ENCODE data around the gene ADCY9. TPM values are rescaled to one million over a fixed set of nuclear protein-coding genes. Genes with fewer than 3 reads are reported as not detected.

ADCY9 gene
- total and polyA plus RNA-seq, 7 experiments from 2014 or later, result 0.46 to 14.3 (median 4.2) TPM

DNA sequence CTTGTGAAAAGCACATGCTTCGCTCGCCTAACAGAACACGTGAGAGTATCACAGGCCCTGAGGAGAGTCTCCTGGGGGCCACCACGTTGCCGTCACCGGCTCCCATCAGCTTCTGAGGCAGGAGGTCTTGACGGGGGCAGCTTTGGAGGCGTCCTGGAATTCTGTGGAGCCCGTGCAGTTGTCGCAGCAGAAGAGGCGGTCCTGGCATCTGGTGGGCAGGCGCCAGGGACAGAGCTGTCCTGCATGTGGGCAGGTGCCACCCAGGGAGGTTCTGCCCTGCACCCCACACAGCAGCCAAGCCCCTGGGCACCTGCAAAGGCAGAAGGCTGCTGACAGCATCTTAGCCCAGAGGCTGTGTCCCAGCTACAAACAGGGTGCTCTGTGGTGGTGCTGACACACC, 136.7 kb downstream of the ADCY9 start:
- Mint-ChIP-seq H3K27me3 (no peaks in the 10 kb centered on the region), H3K9me3 (no peaks in the 10 kb centered on the region), H3K4me1 (peaks cover 0 to 10% (median 6%) of the 10 kb centered on the region in 7 donors), H3K4me3 (no peak overlapping the region), H3K27ac (no peak overlapping the region), H3K36me3 (peaks cover 6 to 16% (median 9%) of the 10 kb centered on the region in 5 donors)
- intact Hi-C loops (cut with micrococcal nuclease), result no loop called here
- DNase-seq (no peak), ATAC-seq (no peak)
- Histone ChIP-seq H3K4me1 (ENCODE audit: control insufficient read depth in 2 of 2, insufficient read depth in 2 of 2, low read length in 2 of 2) (no peaks in the 10 kb centered on the region), H3K27ac (ENCODE audit: low read depth, low read length) (no peak overlapping the region), H3K9me3 (ENCODE audit: control insufficient read depth in 2 of 3, low read length in 3 of 3) (no peaks in the 10 kb centered on the region), H3K4me3 (ENCODE audit: low read length) (no peak overlapping the region), H3K27me3 (ENCODE audit: control insufficient read depth in 2 of 2, insufficient read depth in 2 of 2, low read length in 2 of 2) (no peaks in the 10 kb centered on the region), H3K36me3 (ENCODE audit: control insufficient read depth in 2 of 3, insufficient read depth in 3 of 3, low read length in 3 of 3) (peaks cover 0 to 6% (median 0%) of the 10 kb centered on the region in 3 experiments)
- POLR2A ChIA-PET, result no interaction called here
- CTCF ChIA-PET, result interaction anchor here (0.6 kb wide), 1 partner anchor 727 kb away, joined by 3 read pairs; no protein-coding TSS in a partner anchor

DNA sequence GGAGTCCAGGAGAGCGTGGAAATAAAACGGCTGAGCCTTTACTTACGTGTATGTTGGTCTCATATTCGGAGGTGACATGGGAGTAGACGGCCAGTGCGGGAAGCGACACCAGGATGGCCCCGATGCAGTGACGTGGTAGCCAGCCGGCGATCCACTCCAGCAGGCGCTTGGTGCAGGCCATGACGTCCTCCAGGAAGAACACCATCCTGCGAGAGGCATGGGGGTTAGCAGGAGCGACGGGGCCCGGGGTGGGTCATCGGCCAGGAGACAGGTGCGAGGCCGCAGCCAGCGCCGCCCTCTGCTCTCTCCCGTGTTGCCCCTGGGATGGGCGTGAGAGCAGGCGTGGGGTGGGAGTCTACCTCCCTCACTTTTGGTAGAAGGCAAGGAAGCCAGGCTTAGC, 137.2 kb downstream of the ADCY9 start:
- Histone ChIP-seq H3K4me1 (ENCODE audit: control insufficient read depth in 2 of 2, insufficient read depth in 2 of 2, low read length in 2 of 2) (no peaks in the 10 kb centered on the region), H3K36me3 (ENCODE audit: control insufficient read depth in 2 of 3, insufficient read depth in 3 of 3, low read length in 3 of 3) (peaks cover 0 to 6% (median 0%) of the 10 kb centered on the region in 3 experiments), H3K27me3 (ENCODE audit: control insufficient read depth in 2 of 2, insufficient read depth in 2 of 2, low read length in 2 of 2) (no peaks in the 10 kb centered on the region), H3K27ac (ENCODE audit: low read depth, low read length) (no peak overlapping the region), H3K9me3 (ENCODE audit: control insufficient read depth in 2 of 3, low read length in 3 of 3) (no peaks in the 10 kb centered on the region), H3K4me3 (ENCODE audit: low read length) (no peak overlapping the region)
- intact Hi-C loops (cut with micrococcal nuclease), result no loop called here
- Mint-ChIP-seq H3K27ac (no peak overlapping the region), H3K9me3 (no peaks in the 10 kb centered on the region), H3K4me1 (peaks cover 0 to 10% (median 6%) of the 10 kb centered on the region in 7 donors), H3K27me3 (no peaks in the 10 kb centered on the region), H3K36me3 (peaks cover 6 to 16% (median 9%) of the 10 kb centered on the region in 5 donors), H3K4me3 (no peak overlapping the region)
- POLR2A ChIA-PET, result no interaction called here
- no peak for ATAC-seq
- CTCF ChIA-PET, result interaction anchor here (0.6 kb wide), 1 partner anchor 728 kb away, joined by 3 read pairs; no protein-coding TSS in a partner anchor
- no peak for DNase-seq

DNA sequence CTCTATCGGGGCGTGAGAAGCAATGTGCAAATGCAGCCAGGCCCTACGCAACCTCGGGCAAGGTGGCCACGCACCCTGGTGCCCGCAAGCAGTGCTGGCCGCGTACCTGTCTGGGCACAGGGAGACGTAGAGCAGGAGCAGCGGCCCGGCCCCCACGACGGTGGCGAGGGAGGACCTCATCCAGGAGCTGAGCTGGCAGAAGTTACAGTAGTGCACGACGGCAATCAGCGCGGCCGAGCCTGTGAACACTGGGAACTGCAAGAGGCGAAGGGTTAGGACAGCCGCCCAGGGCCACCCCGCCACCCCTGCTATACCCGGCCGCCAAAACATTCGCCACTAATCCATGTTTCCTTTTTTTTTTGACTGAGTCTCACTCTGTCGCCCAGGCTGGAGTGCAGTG, 138.9 kb downstream of the ADCY9 start:
- H3K9me3 Mint-ChIP-seq, result no peaks in the 10 kb centered on the region
- no peaks in the 10 kb centered on the region for H3K27me3 ChIP-seq (ENCODE audit: control insufficient read depth in 2 of 2, insufficient read depth in 2 of 2, low read length in 2 of 2)
- H3K4me3 ChIP-seq (ENCODE audit: low read length), result no peak overlapping the region
- no peak overlapping the region for H3K4me3 Mint-ChIP-seq
- intact Hi-C loops (cut with micrococcal nuclease), result no loop called here
- no peak for ATAC-seq
- H3K9me3 ChIP-seq (ENCODE audit: control insufficient read depth in 2 of 3, low read length in 3 of 3), result no peaks in the 10 kb centered on the region
- ChIA-PET CTCF (no interaction called here), POLR2A (interaction anchor here (0.7 kb wide), 1 partner anchor 48 kb away, joined by 3 read pairs; no protein-coding TSS in a partner anchor)
- no peak for DNase-seq
- no peak overlapping the region for H3K27ac ChIP-seq (ENCODE audit: low read depth, low read length)
- peak overlapping the region in 1 of 9 donors; percentile 2 for H3K27ac Mint-ChIP-seq
- no peaks in the 10 kb centered on the region for H3K4me1 Mint-ChIP-seq
- H3K4me1 ChIP-seq (ENCODE audit: control insufficient read depth in 2 of 2, insufficient read depth in 2 of 2, low read length in 2 of 2), result no peaks in the 10 kb centered on the region
- H3K36me3 ChIP-seq (ENCODE audit: control insufficient read depth in 2 of 3, insufficient read depth in 3 of 3, low read length in 3 of 3), result peaks cover 0 to 6% (median 0%) of the 10 kb centered on the region in 3 experiments
- H3K36me3 Mint-ChIP-seq, result peaks cover 5 to 15% (median 6%) of the 10 kb centered on the region in 5 donors
- no peaks in the 10 kb centered on the region for H3K27me3 Mint-ChIP-seq

DNA sequence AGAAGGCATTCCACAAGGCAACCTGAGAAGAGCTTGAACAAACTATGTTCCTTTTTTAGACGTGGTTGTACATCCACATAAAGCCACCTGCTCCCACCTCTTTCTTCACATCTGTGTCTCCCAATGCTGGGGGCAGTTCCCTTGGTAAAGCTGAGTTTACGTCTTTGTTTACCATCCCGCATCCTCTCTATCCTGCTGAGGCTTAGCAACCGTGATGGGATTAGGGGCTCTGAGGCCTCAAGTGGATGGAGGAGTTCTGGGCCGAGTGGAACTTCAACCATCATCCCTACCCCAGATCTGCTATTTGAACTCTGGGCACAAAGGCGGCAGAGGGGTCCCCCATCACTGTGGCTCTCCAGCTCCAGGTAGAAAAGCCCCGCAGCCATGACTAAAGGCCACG, 141.5 kb downstream of the ADCY9 start:
- ChIA-PET CTCF (no interaction called here), POLR2A (no interaction called here)
- H3K4me3 ChIP-seq (ENCODE audit: low read length), result no peak overlapping the region
- ATAC-seq (no peak), DNase-seq (no peak)
- no peak overlapping the region for H3K27ac Mint-ChIP-seq
- H3K27me3 ChIP-seq (ENCODE audit: control insufficient read depth in 2 of 2, insufficient read depth in 2 of 2, low read length in 2 of 2), result no peaks in the 10 kb centered on the region
- H3K4me1 Mint-ChIP-seq, result no peaks in the 10 kb centered on the region
- no peaks in the 10 kb centered on the region for H3K4me1 ChIP-seq (ENCODE audit: control insufficient read depth in 2 of 2, insufficient read depth in 2 of 2, low read length in 2 of 2)
- intact Hi-C loops (cut with micrococcal nuclease), result no loop called here
- H3K36me3 ChIP-seq (ENCODE audit: control insufficient read depth in 2 of 3, insufficient read depth in 3 of 3, low read length in 3 of 3), result peaks cover 0 to 5% (median 0%) of the 10 kb centered on the region in 3 experiments
- no peak overlapping the region for H3K27ac ChIP-seq (ENCODE audit: low read depth, low read length)
- H3K4me3 Mint-ChIP-seq, result no peak overlapping the region
- peaks cover 4 to 19% (median 6%) of the 10 kb centered on the region in 5 donors for H3K36me3 Mint-ChIP-seq
- no peaks in the 10 kb centered on the region for H3K9me3 Mint-ChIP-seq
- H3K9me3 ChIP-seq (ENCODE audit: control insufficient read depth in 2 of 3, low read length in 3 of 3), result no peaks in the 10 kb centered on the region
- H3K27me3 Mint-ChIP-seq, result no peaks in the 10 kb centered on the region

DNA sequence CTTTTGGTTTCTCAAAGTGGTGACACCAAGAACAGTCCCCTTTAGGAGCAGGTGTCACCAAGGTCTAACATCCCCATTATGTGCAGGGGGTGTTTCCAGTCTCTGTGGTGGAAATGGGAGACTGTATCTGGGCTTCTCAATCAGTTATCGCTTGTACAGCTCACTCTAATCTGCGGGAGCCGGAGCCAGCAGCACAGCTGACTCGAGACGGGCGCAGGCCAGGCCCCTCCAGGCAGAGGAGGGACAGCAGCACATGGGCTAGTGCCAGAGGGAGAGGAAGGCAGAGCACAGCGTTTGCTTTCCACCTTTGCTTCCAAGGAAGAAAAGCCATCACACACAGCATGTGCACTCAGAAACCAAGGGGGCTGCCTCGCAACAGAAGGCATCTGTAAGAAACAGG, 144.5 kb downstream of the ADCY9 start:
- CTCF ChIA-PET, result no interaction called here
- POLR2A ChIA-PET, result no interaction called here

DNA sequence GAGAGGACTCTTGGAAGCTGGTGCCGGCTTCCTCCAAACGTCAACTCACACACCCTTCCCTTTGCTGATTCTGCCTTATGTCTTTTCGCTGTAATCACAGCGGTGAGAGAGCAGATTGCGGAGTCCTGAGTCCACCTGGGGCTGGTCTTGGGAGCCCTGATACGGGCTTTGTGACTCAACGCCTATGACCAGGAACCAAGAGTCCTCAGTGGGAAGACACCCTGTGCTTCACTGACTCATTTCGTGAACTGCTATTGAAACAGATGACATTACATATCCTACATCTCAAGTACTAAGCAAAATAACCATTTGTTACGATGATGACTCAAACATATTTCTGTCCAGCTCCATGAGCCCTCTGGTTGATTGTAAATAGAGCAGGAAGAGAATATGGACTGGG, 145.0 kb downstream of the ADCY9 start:
- H3K4me1 Mint-ChIP-seq, result no peaks in the 10 kb centered on the region
- no peaks in the 10 kb centered on the region for H3K9me3 ChIP-seq (ENCODE audit: control insufficient read depth in 2 of 3, low read length in 3 of 3)
- no peaks in the 10 kb centered on the region for H3K36me3 ChIP-seq (ENCODE audit: control insufficient read depth in 2 of 3, insufficient read depth in 3 of 3, low read length in 3 of 3)
- intact Hi-C loops (cut with micrococcal nuclease), result no loop called here
- no peaks in the 10 kb centered on the region for H3K4me1 ChIP-seq (ENCODE audit: control insufficient read depth in 2 of 2, insufficient read depth in 2 of 2, low read length in 2 of 2)
- ChIA-PET POLR2A (no interaction called here), CTCF (no interaction called here)
- H3K9me3 Mint-ChIP-seq, result peaks cover 0 to 5% (median 0%) of the 10 kb centered on the region in 11 donors
- H3K36me3 Mint-ChIP-seq, result peaks cover 0 to 16% (median 4%) of the 10 kb centered on the region in 5 donors
- H3K27ac Mint-ChIP-seq, result no peak overlapping the region
- no peaks in the 10 kb centered on the region for H3K27me3 Mint-ChIP-seq
- H3K27ac ChIP-seq (ENCODE audit: low read depth, low read length), result no peak overlapping the region
- H3K4me3 ChIP-seq (ENCODE audit: low read length), result no peak overlapping the region
- no peak overlapping the region for H3K4me3 Mint-ChIP-seq
- ATAC-seq, result no peak
- DNase-seq, result no peak
- H3K27me3 ChIP-seq (ENCODE audit: control insufficient read depth in 2 of 2, insufficient read depth in 2 of 2, low read length in 2 of 2), result no peaks in the 10 kb centered on the region

More for the DNA sequence above, 144.5 kb downstream of the ADCY9 start:
- Mint-ChIP-seq H3K27me3 (no peaks in the 10 kb centered on the region), H3K27ac (no peak overlapping the region), H3K36me3 (peaks cover 0 to 11% (median 0%) of the 10 kb centered on the region in 5 donors), H3K4me3 (no peak overlapping the region), H3K4me1 (no peaks in the 10 kb centered on the region), H3K9me3 (peaks cover 0 to under 1% (median 0%) of the 10 kb centered on the region in 11 donors)
- ATAC-seq, result no peak
- Histone ChIP-seq H3K9me3 (ENCODE audit: control insufficient read depth in 2 of 3, low read length in 3 of 3) (no peaks in the 10 kb centered on the region), H3K4me1 (ENCODE audit: control insufficient read depth in 2 of 2, insufficient read depth in 2 of 2, low read length in 2 of 2) (no peaks in the 10 kb centered on the region), H3K4me3 (ENCODE audit: low read length) (no peak overlapping the region), H3K36me3 (ENCODE audit: control insufficient read depth in 2 of 3, insufficient read depth in 3 of 3, low read length in 3 of 3) (no peaks in the 10 kb centered on the region), H3K27ac (ENCODE audit: low read depth, low read length) (no peak overlapping the region), H3K27me3 (ENCODE audit: control insufficient read depth in 2 of 2, insufficient read depth in 2 of 2, low read length in 2 of 2) (no peaks in the 10 kb centered on the region)
- intact Hi-C loops (cut with micrococcal nuclease), result no loop called here
- no peak for DNase-seq

DNA sequence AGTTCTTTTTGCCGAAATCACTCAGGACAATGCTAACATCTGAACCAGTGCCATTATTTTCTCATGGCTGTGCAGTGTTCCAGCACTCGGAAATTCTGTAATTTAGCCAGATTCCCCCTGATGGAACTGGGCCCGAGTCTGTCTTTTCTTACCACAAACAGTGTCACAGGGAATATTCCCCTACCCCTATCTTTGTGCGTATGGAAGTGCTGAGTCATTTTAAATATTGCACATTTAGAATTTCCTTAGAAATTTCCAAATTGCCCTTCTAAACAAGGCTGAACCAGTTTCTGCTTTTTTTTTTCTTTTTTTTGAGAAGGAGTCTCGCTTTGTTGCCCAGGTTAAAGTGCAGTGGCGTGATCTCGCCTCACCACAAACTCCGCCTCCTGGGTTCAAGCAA, 147.7 kb downstream of the ADCY9 start:
- Histone ChIP-seq H3K4me1 (ENCODE audit: control insufficient read depth in 2 of 2, insufficient read depth in 2 of 2, low read length in 2 of 2) (peaks cover 1% of the 10 kb centered on the region in 2 donors), H3K9me3 (ENCODE audit: control insufficient read depth in 2 of 3, low read length in 3 of 3) (no peaks in the 10 kb centered on the region), H3K36me3 (ENCODE audit: control insufficient read depth in 2 of 3, insufficient read depth in 3 of 3, low read length in 3 of 3) (no peaks in the 10 kb centered on the region), H3K4me3 (ENCODE audit: low read length) (no peak overlapping the region), H3K27me3 (ENCODE audit: control insufficient read depth in 2 of 2, insufficient read depth in 2 of 2, low read length in 2 of 2) (no peaks in the 10 kb centered on the region), H3K27ac (ENCODE audit: low read depth, low read length) (no peak overlapping the region)
- peaks cover under 1 to 8% (median 4%) of the 10 kb centered on the region in 7 donors for H3K4me1 Mint-ChIP-seq
- peaks cover 0 to 27% (median 8%) of the 10 kb centered on the region in 5 donors for H3K36me3 Mint-ChIP-seq
- intact Hi-C loops (cut with micrococcal nuclease), result loop anchor here in 1 of 2 donors (10.0 kb wide), 1 partner anchor 986 kb away; the partner anchor contains the start of gene SEC14L5
- no peak overlapping the region for H3K4me3 Mint-ChIP-seq
- H3K27ac Mint-ChIP-seq, result peak overlapping the region in 2 of 9 donors; percentile 30 to 47
- no peaks in the 10 kb centered on the region for H3K27me3 Mint-ChIP-seq
- CTCF ChIA-PET, result no interaction called here
- H3K9me3 Mint-ChIP-seq, result peaks cover 0 to 5% (median 0%) of the 10 kb centered on the region in 11 donors
- POLR2A ChIA-PET, result no interaction called here
- no peak for DNase-seq
- no peak for ATAC-seq
